Activated CD8-positive, alpha-beta memory T cell treated with anti-CD3 and anti-CD28 coated beads, Interleukin-2, amount 10 ng/mL, durations not matched to agents 7 days and 5 days (primary cell): ENCODE data around the gene FGF19. TPM values are rescaled to one million over a fixed set of nuclear protein-coding genes. Genes with fewer than 3 reads are reported as not detected.

Experiments used
- ATAC-seq: fragments of 150-1000 bp; cut with Tn5 transposase; one replicate; pipeline ENCODE4 v1.10.0; 2021; ENCODE audit warnings: moderate library complexity
- CTCF ChIA-PET: fragments of 350-600 bp; sonication (Branson Sonifier 250); formaldehyde crosslinking; loops from one replicate; lab custom pipeline; 2021; ENCODE audit warnings: antibody characterized with exemption; lab: Charles Lee
- DNase-seq: peaks from one replicate; pipeline ENCODE4 v3.0.0-alpha.2; 2020
- H3K27ac Mint-ChIP-seq: one replicate; pipeline ENCODE4 v1.8.0; 2021; ENCODE audit warnings: mild to moderate bottlenecking, mixed read lengths
- H3K27me3 Mint-ChIP-seq: one replicate; pipeline ENCODE4 v1.8.0; 2021; ENCODE audit warnings: mixed read lengths
- H3K36me3 Mint-ChIP-seq: one replicate; pipeline ENCODE4 v1.8.0; 2021; ENCODE audit warnings: mild to moderate bottlenecking, mixed read lengths
- H3K4me1 Mint-ChIP-seq: one replicate; pipeline ENCODE4 v1.8.0; 2021; ENCODE audit warnings: mixed read lengths
- H3K4me3 Mint-ChIP-seq: one replicate; pipeline ENCODE4 v1.8.0; 2021; ENCODE audit warnings: mild to moderate bottlenecking, moderate library complexity, mixed read lengths
- H3K9me3 Mint-ChIP-seq: one replicate; pipeline ENCODE4 v1.8.0; 2022; ENCODE audit warnings: low read depth, mixed read lengths
- total RNA-seq, 2 experiments: library from RNA; stranded (reverse); gene quantifications; one replicate each; pipeline ENCODE4 v1.2.3, GENCODE V29; 2021

The FGF19 gene
- total RNA-seq, 2 experiments from 2014 or later, result not detected

- H3K9me3 Mint-ChIP-seq, result no peaks in the 10 kb centered on the region
- no peaks in the 10 kb centered on the region for H3K36me3 Mint-ChIP-seq
- CTCF ChIA-PET, result interaction anchor here (4.2 kb wide), 1 partner anchor 12 kb away, joined by 25 read pairs; no protein-coding TSS in a partner anchor
- DNase-seq (no peak), ATAC-seq (no peak)
- H3K4me3 Mint-ChIP-seq, result no peak overlapping the region
- H3K27me3 Mint-ChIP-seq, result no peaks in the 10 kb centered on the region
- no peak overlapping the region for H3K27ac Mint-ChIP-seq
- no peaks in the 10 kb centered on the region for H3K4me1 Mint-ChIP-seq
These were observed 45.0 kb downstream of the FGF19 start for GRCh38 chr11:69658626-69659450.

- ATAC-seq (no peak), DNase-seq (no peak)
- Mint-ChIP-seq H3K4me1 (no peaks in the 10 kb centered on the region), H3K9me3 (no peaks in the 10 kb centered on the region), H3K27ac (no peak overlapping the region), H3K36me3 (no peaks in the 10 kb centered on the region), H3K27me3 (no peaks in the 10 kb centered on the region), H3K4me3 (no peak overlapping the region)
- CTCF ChIA-PET, result interaction anchor here (1.5 to 4.2 kb wide), 2 partner anchors 13 to 14 kb away, joined by 4 to 25 read pairs; no protein-coding TSS in a partner anchor
These were observed 45.8 kb downstream of the FGF19 start for GRCh38 chr11:69657911-69658625.

GRCh38 chr11:69657456-69657910 is 46.3 kb downstream of the FGF19 start:
- Mint-ChIP-seq H3K4me1 (no peaks in the 10 kb centered on the region), H3K36me3 (no peaks in the 10 kb centered on the region), H3K4me3 (no peak overlapping the region), H3K9me3 (no peaks in the 10 kb centered on the region), H3K27ac (no peak overlapping the region), H3K27me3 (no peaks in the 10 kb centered on the region)
- ATAC-seq (no peak), DNase-seq (no peak)
- CTCF ChIA-PET, result interaction anchor here (0.9 to 1.5 kb wide), 2 partner anchors 13 to 14 kb away, joined by 4 to 5 read pairs; no protein-coding TSS in a partner anchor

- ATAC-seq (no peak), DNase-seq (no peak)
- CTCF ChIA-PET, result interaction anchor here (0.9 to 1.5 kb wide), 5 partner anchors 13 to 556 kb away, joined by 3 to 6 read pairs (median 4); no protein-coding TSS in a partner anchor
- Mint-ChIP-seq H3K4me1 (no peaks in the 10 kb centered on the region), H3K9me3 (no peaks in the 10 kb centered on the region), H3K27me3 (no peaks in the 10 kb centered on the region), H3K36me3 (no peaks in the 10 kb centered on the region), H3K27ac (no peak overlapping the region), H3K4me3 (no peak overlapping the region)
These were observed 47.0 kb downstream of the FGF19 start for GRCh38 chr11:69656536-69657455.

- Mint-ChIP-seq H3K4me1 (no peaks in the 10 kb centered on the region), H3K4me3 (no peak overlapping the region), H3K27me3 (no peaks in the 10 kb centered on the region), H3K36me3 (no peaks in the 10 kb centered on the region), H3K9me3 (no peaks in the 10 kb centered on the region), H3K27ac (no peak overlapping the region)
- DNase-seq (no peak), ATAC-seq (no peak)
- CTCF ChIA-PET, result interaction anchor here (1.0 to 1.4 kb wide), 3 partner anchors 13 to 555 kb away, joined by 3 to 6 read pairs (median 3); no protein-coding TSS in a partner anchor
These were observed 48.1 kb downstream of the FGF19 start for GRCh38 chr11:69655479-69656428.

GRCh38 chr11:69654660-69655478 is 49.0 kb downstream of the FGF19 start:
- Mint-ChIP-seq H3K9me3 (no peaks in the 10 kb centered on the region), H3K27ac (no peak overlapping the region), H3K27me3 (no peaks in the 10 kb centered on the region), H3K36me3 (no peaks in the 10 kb centered on the region), H3K4me3 (no peak overlapping the region), H3K4me1 (no peaks in the 10 kb centered on the region)
- no peak for ATAC-seq
- DNase-seq, result no peak
- CTCF ChIA-PET, result interaction anchor here (1.4 kb wide), 1 partner anchor 16 kb away, joined by 6 read pairs; no protein-coding TSS in a partner anchor

GRCh38 chr11:69654001-69654659 is 49.7 kb downstream of the FGF19 start:
- Mint-ChIP-seq H3K9me3 (no peaks in the 10 kb centered on the region), H3K4me1 (no peaks in the 10 kb centered on the region), H3K36me3 (no peaks in the 10 kb centered on the region), H3K27ac (no peak overlapping the region), H3K4me3 (no peak overlapping the region), H3K27me3 (no peaks in the 10 kb centered on the region)
- ATAC-seq (no peak), DNase-seq (no peak)
- CTCF ChIA-PET, result no interaction called here

GRCh38 chr11:69653406-69653960 is 50.3 kb downstream of the FGF19 start:
- no peaks in the 10 kb centered on the region for H3K27me3 Mint-ChIP-seq
- no peak overlapping the region for H3K4me3 Mint-ChIP-seq
- no peaks in the 10 kb centered on the region for H3K4me1 Mint-ChIP-seq
- CTCF ChIA-PET, result interaction anchor here (0.7 kb wide), 1 partner anchor 552 kb away, joined by 3 read pairs; no protein-coding TSS in a partner anchor
- no peak for DNase-seq
- H3K36me3 Mint-ChIP-seq, result no peaks in the 10 kb centered on the region
- no peak overlapping the region for H3K27ac Mint-ChIP-seq
- no peak for ATAC-seq
- H3K9me3 Mint-ChIP-seq, result no peaks in the 10 kb centered on the region

GRCh38 chr11:69652999-69653398 is 50.8 kb downstream of the FGF19 start:
- DNase-seq, result no peak
- Mint-ChIP-seq H3K27ac (no peak overlapping the region), H3K36me3 (no peaks in the 10 kb centered on the region), H3K4me1 (no peaks in the 10 kb centered on the region), H3K9me3 (no peaks in the 10 kb centered on the region), H3K4me3 (no peak overlapping the region), H3K27me3 (no peaks in the 10 kb centered on the region)
- CTCF ChIA-PET, result interaction anchor here (0.7 kb wide), 1 partner anchor 551 kb away, joined by 3 read pairs; no protein-coding TSS in a partner anchor
- no peak for ATAC-seq

- H3K36me3 Mint-ChIP-seq, result no peaks in the 10 kb centered on the region
- no peaks in the 10 kb centered on the region for H3K27me3 Mint-ChIP-seq
- no peaks in the 10 kb centered on the region for H3K4me1 Mint-ChIP-seq
- H3K27ac Mint-ChIP-seq, result no peak overlapping the region
- H3K4me3 Mint-ChIP-seq, result no peak overlapping the region
- ATAC-seq (no peak), DNase-seq (no peak)
- H3K9me3 Mint-ChIP-seq, result no peaks in the 10 kb centered on the region
- CTCF ChIA-PET, result no interaction called here
These were observed 51.8 kb downstream of the FGF19 start for GRCh38 chr11:69651834-69652620.
